A673 (cell line): ENCODE data around the gene ABI1. TPM values are rescaled to one million over a fixed set of nuclear protein-coding genes. Genes with fewer than 3 reads are reported as not detected.

Experiments
- BruUV-seq: library from RNA; stranded (reverse); fragments of 400-500 nt; replicated peaks from 2 replicates; lab custom pipeline; 2021; lab: Mats Ljungman, UMichigan
- CTCF ChIA-PET: fragments of 300-600 bp; sonication (Branson Sonifier 250); formaldehyde crosslinking; loops from one replicate; lab custom pipeline; 2022; ENCODE audit warnings: antibody characterized with exemption; lab: Charles Lee
- POLR2A ChIA-PET: fragments of 300-600 bp; sonication (Branson Sonifier 250); formaldehyde crosslinking; loops from one replicate; lab custom pipeline; 2022; ENCODE audit warnings: antibody characterized with exemption; ENCODE audit not compliant: low non-redundant PET; lab: Charles Lee
- DNase-seq: peaks from one replicate; pipeline ENCODE4 v3.0.0-alpha.2; 2015; ENCODE audit warnings: low spot score
- H3K27ac ChIP-seq: fragments of 200-600 bp; sonication (generic); 2 replicates; pipeline ENCODE4 v1.5.1; 2016; ENCODE audit warnings: mixed run types, low read depth, mild to moderate bottlenecking, mixed read lengths, antibody characterized with exemption, low read length; ENCODE audit not compliant: poor library complexity, severe bottlenecking
- H3K27me3 ChIP-seq: fragments of 200-600 bp; sonication (generic); replicated peaks from 2 replicates; pipeline ENCODE4 v1.6.1; 2017; ENCODE audit warnings: mixed run types, low read depth, mild to moderate bottlenecking, mixed read lengths, antibody characterized with exemption, low read length; ENCODE audit not compliant: insufficient read depth, poor library complexity
- H3K36me3 ChIP-seq: fragments of 200-600 bp; sonication (generic); 2 replicates; pipeline ENCODE4 v1.6.1; 2016; ENCODE audit warnings: mixed run types, mild to moderate bottlenecking, mixed read lengths, antibody characterized with exemption, low read length; ENCODE audit not compliant: insufficient read depth, poor library complexity, severe bottlenecking
- H3K4me1 ChIP-seq: fragments of 200-600 bp; sonication (generic); 2 replicates; pipeline ENCODE4 v1.6.1; 2017; ENCODE audit warnings: mixed run types, mild to moderate bottlenecking, mixed read lengths, antibody characterized with exemption, low read length; ENCODE audit not compliant: insufficient read depth, poor library complexity, severe bottlenecking
- H3K4me3 ChIP-seq: fragments of 200-600 bp; sonication (generic); 2 replicates; pipeline ENCODE4 v1.5.1; 2016; ENCODE audit warnings: low read depth, mixed run types, mild to moderate bottlenecking, mixed read lengths, low read length; ENCODE audit not compliant: poor library complexity, severe bottlenecking
- H3K9me3 ChIP-seq: fragments of 200-600 bp; sonication (generic); 2 replicates; pipeline ENCODE4 v1.6.1; 2016; ENCODE audit warnings: mixed run types, low read depth, mild to moderate bottlenecking, mixed read lengths, antibody characterized with exemption, low read length; ENCODE audit not compliant: poor library complexity, severe bottlenecking
- EZH2 ChIP-seq: fragments of 200-600 bp; sonication (generic); IDR thresholded peaks from 2 replicates; pipeline ENCODE4 v1.6.1; 2017; ENCODE audit warnings: borderline replicate concordance, low read depth, mild to moderate bottlenecking, mixed read lengths, antibody characterized with exemption, low read length; ENCODE audit not compliant: poor library complexity, severe bottlenecking
- intact Hi-C: fragments of 100-400 bp; cut with micrococcal nuclease; formaldehyde crosslinking; loops from one replicate; pipeline ENCODE4 v1.10.0; 2022; ENCODE audit not compliant: unreplicated experiment
- total RNA-seq: library from RNA; stranded (reverse); gene quantifications from 2 replicates; pipeline ENCODE4 v1.2.3, GENCODE V29; 2021
- TF ChIP-seq, protein P1 (sequence below): fragments of 300-800, 200-600 bp; sonication (generic); conservative IDR thresholded peaks from 2 replicates; pipeline ENCODE4 v1.5.1; 2017; ENCODE audit warnings: low read depth, mild to moderate bottlenecking, antibody characterized with exemption, low read length, moderate library complexity, mixed read lengths

Gene ABI1
- total RNA-seq, 1 experiment from 2014 or later: 70.5 TPM

DNA sequence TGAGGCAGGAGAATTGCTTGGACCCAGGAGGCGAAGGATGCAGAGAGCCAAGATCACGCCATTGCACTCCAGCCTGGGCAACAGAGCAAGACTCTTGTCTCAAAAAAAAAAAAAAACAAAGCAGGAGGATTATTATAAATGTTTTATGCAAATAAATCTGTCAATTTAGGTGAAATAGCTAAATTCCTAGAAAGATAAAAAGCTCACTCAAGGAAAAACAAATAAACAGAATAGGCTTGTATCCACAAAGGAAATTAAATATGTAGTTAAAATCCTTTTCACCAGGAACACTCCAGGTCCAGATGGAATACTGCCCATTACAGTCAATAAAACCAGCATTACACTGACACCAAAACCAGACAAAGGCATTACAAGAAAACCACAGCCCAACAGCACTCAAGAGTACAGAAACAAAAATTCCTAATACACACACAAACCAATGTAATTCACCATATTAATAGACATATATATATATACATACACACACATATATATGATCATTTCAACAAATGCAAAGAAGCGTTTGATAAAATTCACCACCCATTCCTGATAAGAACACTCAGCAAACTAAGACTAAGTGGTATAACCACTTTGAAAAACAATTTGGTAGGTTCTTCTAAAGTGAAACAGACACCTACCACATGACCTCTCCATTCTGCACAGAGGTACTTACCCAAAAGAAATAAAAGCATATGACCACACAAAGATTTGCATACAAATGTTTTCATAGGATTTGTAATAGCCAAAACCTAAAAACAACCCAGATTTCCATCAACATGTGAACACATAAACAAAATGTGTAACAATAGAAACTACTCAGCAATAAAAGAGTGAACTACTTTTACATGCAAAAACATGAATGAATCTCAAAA lies 38.8 kb downstream of the ABI1 start:
- Histone ChIP-seq H3K27me3 (no peaks in the 10 kb centered on the region), H3K4me3 (no peak overlapping the region), H3K36me3 (no peaks in the 10 kb centered on the region), H3K4me1 (no peaks in the 10 kb centered on the region), H3K9me3 (no peaks in the 10 kb centered on the region), H3K27ac (no peak overlapping the region)
- POLR2A ChIA-PET: no interaction called here
- no peak for DNase-seq
- TF ChIP-seq EZH2: no peak
- TF ChIP-seq, protein P1, sequence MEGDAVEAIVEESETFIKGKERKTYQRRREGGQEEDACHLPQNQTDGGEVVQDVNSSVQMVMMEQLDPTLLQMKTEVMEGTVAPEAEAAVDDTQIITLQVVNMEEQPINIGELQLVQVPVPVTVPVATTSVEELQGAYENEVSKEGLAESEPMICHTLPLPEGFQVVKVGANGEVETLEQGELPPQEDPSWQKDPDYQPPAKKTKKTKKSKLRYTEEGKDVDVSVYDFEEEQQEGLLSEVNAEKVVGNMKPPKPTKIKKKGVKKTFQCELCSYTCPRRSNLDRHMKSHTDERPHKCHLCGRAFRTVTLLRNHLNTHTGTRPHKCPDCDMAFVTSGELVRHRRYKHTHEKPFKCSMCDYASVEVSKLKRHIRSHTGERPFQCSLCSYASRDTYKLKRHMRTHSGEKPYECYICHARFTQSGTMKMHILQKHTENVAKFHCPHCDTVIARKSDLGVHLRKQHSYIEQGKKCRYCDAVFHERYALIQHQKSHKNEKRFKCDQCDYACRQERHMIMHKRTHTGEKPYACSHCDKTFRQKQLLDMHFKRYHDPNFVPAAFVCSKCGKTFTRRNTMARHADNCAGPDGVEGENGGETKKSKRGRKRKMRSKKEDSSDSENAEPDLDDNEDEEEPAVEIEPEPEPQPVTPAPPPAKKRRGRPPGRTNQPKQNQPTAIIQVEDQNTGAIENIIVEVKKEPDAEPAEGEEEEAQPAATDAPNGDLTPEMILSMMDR: no peak
- BruUV-seq: no TSS peak
- CTCF ChIA-PET: no interaction called here
- intact Hi-C loops: no loop called here

DNA sequence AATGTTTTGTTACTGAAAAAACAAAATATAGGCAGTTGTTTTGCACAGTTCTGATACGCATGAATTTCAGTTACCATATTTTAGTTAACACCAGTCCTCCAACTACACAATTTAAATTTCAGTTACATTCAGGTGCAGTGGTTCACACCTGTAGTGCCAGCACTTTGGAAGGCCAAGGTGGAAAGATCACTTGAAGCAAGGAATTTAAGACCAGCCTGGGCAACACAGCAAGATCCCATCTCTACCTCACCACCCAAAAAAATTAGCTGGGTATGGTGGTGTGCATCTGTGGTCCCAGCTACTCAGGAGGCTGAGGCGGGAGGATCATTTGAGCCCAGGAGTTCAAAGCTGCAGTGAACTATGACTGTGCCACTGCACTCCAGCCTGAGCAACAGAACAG lies 45.3 kb downstream of the ABI1 start:
- TF ChIP-seq, protein P1: no peak
- TF ChIP-seq EZH2: no peak
- Histone ChIP-seq H3K27me3 (no peaks in the 10 kb centered on the region), H3K36me3 (no peaks in the 10 kb centered on the region), H3K9me3 (no peaks in the 10 kb centered on the region), H3K4me3 (no peak overlapping the region), H3K27ac (no peak overlapping the region), H3K4me1 (no peaks in the 10 kb centered on the region)
- POLR2A ChIA-PET: no interaction called here
- BruUV-seq: no TSS peak
- intact Hi-C loops: no loop called here
- no peak for DNase-seq
- CTCF ChIA-PET: no interaction called here

DNA sequence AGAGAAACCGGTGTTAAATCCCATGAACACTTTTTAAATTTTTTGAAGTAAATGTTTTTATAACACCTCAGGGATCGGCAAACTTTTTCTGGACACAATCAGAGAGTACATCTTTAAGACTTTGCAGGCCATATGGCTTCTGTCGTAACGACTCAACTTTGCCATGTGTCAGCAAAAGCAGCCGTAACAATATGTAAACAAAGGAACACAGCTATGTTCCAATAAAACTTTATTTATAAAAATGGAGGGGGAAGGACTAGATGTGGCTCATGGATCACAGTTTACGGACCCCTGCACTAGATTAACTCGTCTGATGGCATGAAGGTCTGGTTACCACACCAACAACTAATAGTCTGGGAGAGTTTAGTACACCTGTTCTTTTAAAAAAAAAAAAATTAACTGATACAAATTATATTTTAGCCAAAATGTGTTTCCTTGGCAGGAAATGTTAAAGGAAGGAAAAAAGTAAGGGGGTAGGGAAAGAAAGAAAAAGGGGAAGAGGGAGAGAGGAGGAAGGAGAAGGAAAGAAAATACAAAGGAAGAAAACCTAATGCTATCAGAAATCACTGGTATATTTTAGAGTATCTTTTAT lies 50.2 kb downstream of the ABI1 start:
- H3K27me3 ChIP-seq: no peaks in the 10 kb centered on the region
- no TSS peak for BruUV-seq
- H3K4me1 ChIP-seq: no peaks in the 10 kb centered on the region
- no peak for DNase-seq
- H3K9me3 ChIP-seq: no peaks in the 10 kb centered on the region
- POLR2A ChIA-PET: no interaction called here
- H3K36me3 ChIP-seq: no peaks in the 10 kb centered on the region
- H3K27ac ChIP-seq: no peak overlapping the region
- H3K4me3 ChIP-seq: no peak overlapping the region
- TF ChIP-seq, protein P1: no peak
- no peak for TF ChIP-seq EZH2
- intact Hi-C loops: no loop called here
- CTCF ChIA-PET: no interaction called here
